Mesothelial cell of epicardium (in vitro differentiated cells): ENCODE data around the gene PCDH19. TPM values are rescaled to one million over a fixed set of nuclear protein-coding genes. Genes with fewer than 3 reads are reported as not detected.

ENCODE experiments used
- DNase-seq, 2 experiments: peaks; one replicate each; pipeline ENCODE4 v3.0.0; 2021; ENCODE audit warnings: low spot score in 2 of 2; ENCODE audit not compliant: unreplicated experiment in 2 of 2
- H3K27ac Mint-ChIP-seq: 2 replicates; pipeline ENCODE4 v1.8.0; 2021; ENCODE audit warnings: mixed read lengths
- H3K27me3 Mint-ChIP-seq: 2 replicates; pipeline ENCODE4 v1.8.0; 2021; ENCODE audit warnings: low read depth, mixed read lengths
- H3K36me3 Mint-ChIP-seq: 2 replicates; pipeline ENCODE4 v1.8.0; 2021; ENCODE audit warnings: mixed read lengths
- H3K4me1 Mint-ChIP-seq: 2 replicates; pipeline ENCODE4 v1.8.0; 2021; ENCODE audit warnings: mixed read lengths
- H3K4me3 Mint-ChIP-seq: 2 replicates; pipeline ENCODE4 v1.8.0; 2021; ENCODE audit warnings: mild to moderate bottlenecking, moderate library complexity, mixed read lengths
- H3K9me3 Mint-ChIP-seq: 2 replicates; pipeline ENCODE4 v1.8.0; 2021; ENCODE audit warnings: mixed read lengths
- CTCF ChIP-seq: fragments of 200-600 bp; sonication (generic); IDR thresholded peaks from one replicate; pipeline ENCODE4 v1.5.0; 2021; ENCODE audit warnings: antibody characterized with exemption; ENCODE audit not compliant: unreplicated experiment
- total RNA-seq: library from RNA; stranded (reverse); gene quantifications from 3 replicates; pipeline ENCODE4 v1.2.1, GENCODE V29; 2021

The PCDH19 gene
- total RNA-seq, 1 donor from 2014 or later = 9.4 TPM

GRCh38 chrX:100248885-100249493 is 161.1 kb downstream of the PCDH19 start:
- H3K36me3 Mint-ChIP-seq = no peaks in the 10 kb centered on the region
- H3K9me3 Mint-ChIP-seq = peaks cover 22% of the 10 kb centered on the region
- DNase-seq = no peak
- TF ChIP-seq CTCF = no peak
- H3K4me1 Mint-ChIP-seq = no peaks in the 10 kb centered on the region
- no peaks in the 10 kb centered on the region for H3K27me3 Mint-ChIP-seq
- H3K4me3 Mint-ChIP-seq = no peak overlapping the region
- H3K27ac Mint-ChIP-seq = no peak overlapping the region

GRCh38 chrX:100247826-100248225 is 162.2 kb downstream of the PCDH19 start:
- DNase-seq = no peak
- no peaks in the 10 kb centered on the region for H3K36me3 Mint-ChIP-seq
- no peaks in the 10 kb centered on the region for H3K4me1 Mint-ChIP-seq
- no peak overlapping the region for H3K4me3 Mint-ChIP-seq
- no peak overlapping the region for H3K27ac Mint-ChIP-seq
- TF ChIP-seq CTCF = no peak
- peaks cover 14% of the 10 kb centered on the region for H3K9me3 Mint-ChIP-seq
- H3K27me3 Mint-ChIP-seq = no peaks in the 10 kb centered on the region

- Mint-ChIP-seq H3K36me3 (no peaks in the 10 kb centered on the region), H3K4me1 (no peaks in the 10 kb centered on the region), H3K27me3 (no peaks in the 10 kb centered on the region), H3K9me3 (peaks cover 16% of the 10 kb centered on the region), H3K27ac (no peak overlapping the region), H3K4me3 (no peak overlapping the region)
- no peak for DNase-seq
- TF ChIP-seq CTCF = no peak
These were observed 165.4 kb downstream of the PCDH19 start for GRCh38 chrX:100244681-100245080.

Other genes starting within 250 kb of the PCDH19 start
- gene TNMD, start 174.7 kb upstream of the PCDH19 start, total RNA-seq = 0.29 to 0.38 TPM in 2 of 3 replicates, not detected in the other
- 92.8 to 99.0 TPM (median 93.2 TPM) in 3 replicates for gene TSPAN6, start 226.5 kb upstream of the PCDH19 start, total RNA-seq
- 13.7 to 16.2 TPM (median 15.1 TPM) in 3 replicates for gene SRPX2, start 233.9 kb upstream of the PCDH19 start, total RNA-seq